ENCODE data around the gene RBMS3.

DNA sequence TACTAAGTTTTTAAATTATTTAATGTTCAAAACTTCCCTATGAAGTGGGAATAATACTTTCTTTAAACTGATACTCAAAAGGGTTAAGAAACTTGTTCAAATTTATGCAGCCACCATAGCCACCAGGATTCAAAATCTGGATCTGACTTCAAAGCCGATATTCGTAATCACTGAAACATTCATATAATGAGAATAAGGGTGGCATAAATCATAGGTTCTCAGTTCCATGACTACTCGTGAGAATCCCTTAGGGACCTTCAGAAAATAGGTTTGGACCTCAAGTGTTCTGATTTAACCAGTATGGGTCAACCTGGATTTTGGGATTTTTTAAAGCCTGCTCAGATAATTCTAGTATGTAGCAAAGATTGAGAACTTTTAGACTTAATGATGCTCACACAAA is 160.6 kb downstream of the RBMS3 start:
- no peak for TF ChIP-seq POLR2A (IDR thresholded peaks at IDR 0.05)
- TF ChIP-seq, protein P1, sequence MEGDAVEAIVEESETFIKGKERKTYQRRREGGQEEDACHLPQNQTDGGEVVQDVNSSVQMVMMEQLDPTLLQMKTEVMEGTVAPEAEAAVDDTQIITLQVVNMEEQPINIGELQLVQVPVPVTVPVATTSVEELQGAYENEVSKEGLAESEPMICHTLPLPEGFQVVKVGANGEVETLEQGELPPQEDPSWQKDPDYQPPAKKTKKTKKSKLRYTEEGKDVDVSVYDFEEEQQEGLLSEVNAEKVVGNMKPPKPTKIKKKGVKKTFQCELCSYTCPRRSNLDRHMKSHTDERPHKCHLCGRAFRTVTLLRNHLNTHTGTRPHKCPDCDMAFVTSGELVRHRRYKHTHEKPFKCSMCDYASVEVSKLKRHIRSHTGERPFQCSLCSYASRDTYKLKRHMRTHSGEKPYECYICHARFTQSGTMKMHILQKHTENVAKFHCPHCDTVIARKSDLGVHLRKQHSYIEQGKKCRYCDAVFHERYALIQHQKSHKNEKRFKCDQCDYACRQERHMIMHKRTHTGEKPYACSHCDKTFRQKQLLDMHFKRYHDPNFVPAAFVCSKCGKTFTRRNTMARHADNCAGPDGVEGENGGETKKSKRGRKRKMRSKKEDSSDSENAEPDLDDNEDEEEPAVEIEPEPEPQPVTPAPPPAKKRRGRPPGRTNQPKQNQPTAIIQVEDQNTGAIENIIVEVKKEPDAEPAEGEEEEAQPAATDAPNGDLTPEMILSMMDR (IDR thresholded peaks at IDR 0.05), result no peak
